ENCODE results near the gene EED. TPM values are rescaled to one million over a fixed set of nuclear protein-coding genes. Genes with fewer than 3 reads are reported as not detected.

The EED gene
- total and polyA plus RNA-seq, 9 of the 15 experiments (the other 6 are each of a cell fraction or from before 2014, with no cell fraction given) = 33.0 to 110 (median 55.1) TPM

DNA sequence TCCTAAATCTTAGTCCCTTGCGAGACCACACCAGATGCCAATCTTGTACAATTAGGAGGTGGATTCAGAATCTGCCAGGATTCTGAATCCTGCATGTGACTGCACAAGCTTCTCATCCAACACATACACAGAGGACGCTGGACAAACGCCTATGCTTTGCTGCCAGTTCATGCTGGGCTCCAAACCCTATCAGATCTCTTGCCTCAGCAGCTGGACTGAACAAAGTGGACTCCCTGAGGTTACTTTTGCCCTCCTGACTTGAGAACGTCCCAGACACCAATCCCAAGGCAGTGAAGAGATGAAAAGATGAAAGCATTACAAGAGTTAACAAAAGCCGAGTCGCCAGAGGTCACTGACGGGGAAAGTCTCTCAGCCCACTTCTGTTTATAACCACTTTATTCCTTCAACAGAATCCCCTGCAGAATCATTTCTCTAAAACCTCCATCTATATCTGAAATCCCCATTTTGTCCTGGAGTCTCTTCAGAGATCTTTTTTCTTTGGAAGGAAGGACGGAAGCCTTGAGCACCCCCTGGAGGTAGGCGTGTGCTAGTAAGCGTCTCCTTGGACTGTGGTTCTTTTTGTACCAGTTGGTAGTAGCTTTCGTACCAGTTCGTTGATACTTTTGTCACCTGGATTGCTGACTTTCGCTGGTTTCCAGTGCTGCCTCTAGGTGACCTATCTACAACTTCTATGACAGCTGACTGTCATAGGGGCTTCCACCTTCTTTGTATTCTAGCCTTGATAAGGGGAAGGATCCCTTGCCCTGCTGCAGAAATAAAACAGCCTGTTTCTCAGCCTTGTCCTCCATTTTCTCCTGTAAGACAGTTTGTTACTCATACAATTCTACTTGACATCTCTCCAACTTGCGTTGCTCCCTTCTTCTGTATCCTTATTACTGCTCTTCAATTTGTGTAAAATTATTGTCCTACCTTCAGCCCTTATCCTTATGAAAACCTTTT lies 26.1 kb upstream of the EED start (continued):
- TF ChIP-seq, protein P1, sequence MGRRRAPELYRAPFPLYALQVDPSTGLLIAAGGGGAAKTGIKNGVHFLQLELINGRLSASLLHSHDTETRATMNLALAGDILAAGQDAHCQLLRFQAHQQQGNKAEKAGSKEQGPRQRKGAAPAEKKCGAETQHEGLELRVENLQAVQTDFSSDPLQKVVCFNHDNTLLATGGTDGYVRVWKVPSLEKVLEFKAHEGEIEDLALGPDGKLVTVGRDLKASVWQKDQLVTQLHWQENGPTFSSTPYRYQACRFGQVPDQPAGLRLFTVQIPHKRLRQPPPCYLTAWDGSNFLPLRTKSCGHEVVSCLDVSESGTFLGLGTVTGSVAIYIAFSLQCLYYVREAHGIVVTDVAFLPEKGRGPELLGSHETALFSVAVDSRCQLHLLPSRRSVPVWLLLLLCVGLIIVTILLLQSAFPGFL (CRISPR knock-in tag; IDR thresholded peaks at IDR 0.05) = 0 out of 2 replicates have a peak, but pooled peaks have one; percentile 37
- 0 out of 2 replicates have a peak, but pooled peaks have one; percentile 16 for TF ChIP-seq TOE1 (IDR thresholded peaks at IDR 0.05; ENCODE audit: borderline replicate concordance)
- TF ChIP-seq TOE1 (CRISPR knock-in tag; IDR thresholded peaks at IDR 0.05; ENCODE audit: borderline replicate concordance, low read depth) = no peak
- TF ChIP-seq, protein P2, sequence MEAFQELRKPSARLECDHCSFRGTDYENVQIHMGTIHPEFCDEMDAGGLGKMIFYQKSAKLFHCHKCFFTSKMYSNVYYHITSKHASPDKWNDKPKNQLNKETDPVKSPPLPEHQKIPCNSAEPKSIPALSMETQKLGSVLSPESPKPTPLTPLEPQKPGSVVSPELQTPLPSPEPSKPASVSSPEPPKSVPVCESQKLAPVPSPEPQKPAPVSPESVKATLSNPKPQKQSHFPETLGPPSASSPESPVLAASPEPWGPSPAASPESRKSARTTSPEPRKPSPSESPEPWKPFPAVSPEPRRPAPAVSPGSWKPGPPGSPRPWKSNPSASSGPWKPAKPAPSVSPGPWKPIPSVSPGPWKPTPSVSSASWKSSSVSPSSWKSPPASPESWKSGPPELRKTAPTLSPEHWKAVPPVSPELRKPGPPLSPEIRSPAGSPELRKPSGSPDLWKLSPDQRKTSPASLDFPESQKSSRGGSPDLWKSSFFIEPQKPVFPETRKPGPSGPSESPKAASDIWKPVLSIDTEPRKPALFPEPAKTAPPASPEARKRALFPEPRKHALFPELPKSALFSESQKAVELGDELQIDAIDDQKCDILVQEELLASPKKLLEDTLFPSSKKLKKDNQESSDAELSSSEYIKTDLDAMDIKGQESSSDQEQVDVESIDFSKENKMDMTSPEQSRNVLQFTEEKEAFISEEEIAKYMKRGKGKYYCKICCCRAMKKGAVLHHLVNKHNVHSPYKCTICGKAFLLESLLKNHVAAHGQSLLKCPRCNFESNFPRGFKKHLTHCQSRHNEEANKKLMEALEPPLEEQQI (IDR thresholded peaks at IDR 0.05) = peak; percentile 30; the same call in 1 of the 2 replicates
- 0 out of 2 replicates have a peak, but pooled peaks have one; percentile 45 for TF ChIP-seq DMBX1 (CRISPR knock-in tag; IDR thresholded peaks at IDR 0.05; ENCODE audit: borderline replicate concordance)
- TF ChIP-seq BRD9 (IDR thresholded peaks at IDR 0.05; ENCODE audit: low read depth, partially characterized antibody) = peak; percentile 46
- peak; percentile 29; the same call in 1 of the 2 replicates for TF ChIP-seq SP1 (CRISPR knock-in tag; IDR thresholded peaks at IDR 0.05)
- peak in 1 of 2 experiments; percentile 64; a peak in 1 of 3 replicates for TF ChIP-seq CBX3 (IDR thresholded peaks at IDR 0.05; ENCODE audit: borderline replicate concordance in 1 of 2, low read length in 2 of 2)
- 0 out of 2 replicates have a peak, but pooled peaks have one; percentile 15 for TF ChIP-seq KLF16 (IDR thresholded peaks at IDR 0.05)
- TF ChIP-seq FOXA1 (IDR thresholded peaks at IDR 0.05; ENCODE audit: borderline replicate concordance) = no peak
- TF ChIP-seq CC2D1A (IDR thresholded peaks at IDR 0.05) = peak; percentile 81
- TF ChIP-seq YY1 (IDR thresholded peaks at IDR 0.05; ENCODE audit: borderline replicate concordance in 1 of 3, control insufficient read depth in 1 of 3, extremely low read depth in 1 of 3, insufficient read depth in 3 of 3, insufficient read length in 1 of 3, insufficient replicate concordance in 2 of 3, low read depth in 1 of 3, low read length in 2 of 3) = peak in 1 of 3 experiments; percentile 46
- no peak for TF ChIP-seq ARID1B (IDR thresholded peaks at IDR 0.05)
- TF ChIP-seq ATF7 (IDR thresholded peaks at IDR 0.05) = 0 out of 2 replicates have a peak, but pooled peaks have one; percentile 29
- peak; percentile 20 to 37; a peak in 1 of 4 replicates for TF ChIP-seq TEAD1 (CRISPR knock-in tag; IDR thresholded peaks at IDR 0.05)
- TF ChIP-seq, protein P3, sequence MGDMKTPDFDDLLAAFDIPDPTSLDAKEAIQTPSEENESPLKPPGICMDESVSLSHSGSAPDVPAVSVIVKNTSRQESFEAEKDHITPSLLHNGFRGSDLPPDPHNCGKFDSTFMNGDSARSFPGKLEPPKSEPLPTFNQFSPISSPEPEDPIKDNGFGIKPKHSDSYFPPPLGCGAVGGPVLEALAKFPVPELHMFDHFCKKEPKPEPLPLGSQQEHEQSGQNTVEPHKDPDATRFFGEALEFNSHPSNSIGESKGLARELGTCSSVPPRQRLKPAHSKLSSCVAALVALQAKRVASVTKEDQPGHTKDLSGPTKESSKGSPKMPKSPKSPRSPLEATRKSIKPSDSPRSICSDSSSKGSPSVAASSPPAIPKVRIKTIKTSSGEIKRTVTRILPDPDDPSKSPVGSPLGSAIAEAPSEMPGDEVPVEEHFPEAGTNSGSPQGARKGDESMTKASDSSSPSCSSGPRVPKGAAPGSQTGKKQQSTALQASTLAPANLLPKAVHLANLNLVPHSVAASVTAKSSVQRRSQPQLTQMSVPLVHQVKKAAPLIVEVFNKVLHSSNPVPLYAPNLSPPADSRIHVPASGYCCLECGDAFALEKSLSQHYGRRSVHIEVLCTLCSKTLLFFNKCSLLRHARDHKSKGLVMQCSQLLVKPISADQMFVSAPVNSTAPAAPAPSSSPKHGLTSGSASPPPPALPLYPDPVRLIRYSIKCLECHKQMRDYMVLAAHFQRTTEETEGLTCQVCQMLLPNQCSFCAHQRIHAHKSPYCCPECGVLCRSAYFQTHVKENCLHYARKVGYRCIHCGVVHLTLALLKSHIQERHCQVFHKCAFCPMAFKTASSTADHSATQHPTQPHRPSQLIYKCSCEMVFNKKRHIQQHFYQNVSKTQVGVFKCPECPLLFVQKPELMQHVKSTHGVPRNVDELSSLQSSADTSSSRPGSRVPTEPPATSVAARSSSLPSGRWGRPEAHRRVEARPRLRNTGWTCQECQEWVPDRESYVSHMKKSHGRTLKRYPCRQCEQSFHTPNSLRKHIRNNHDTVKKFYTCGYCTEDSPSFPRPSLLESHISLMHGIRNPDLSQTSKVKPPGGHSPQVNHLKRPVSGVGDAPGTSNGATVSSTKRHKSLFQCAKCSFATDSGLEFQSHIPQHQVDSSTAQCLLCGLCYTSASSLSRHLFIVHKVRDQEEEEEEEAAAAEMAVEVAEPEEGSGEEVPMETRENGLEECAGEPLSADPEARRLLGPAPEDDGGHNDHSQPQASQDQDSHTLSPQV (IDR thresholded peaks at IDR 0.05) = peak; percentile 61; the same call in 1 of the 2 replicates
- peak; percentile 17; the same call in 1 of the 2 replicates for TF ChIP-seq CXXC5 (CRISPR knock-in tag; IDR thresholded peaks at IDR 0.05)
- 0 out of 2 replicates have a peak, but pooled peaks have one; percentile 14 for TF ChIP-seq EHMT2 (IDR thresholded peaks at IDR 0.05)
